Measurements from ENCODE around the gene SLC36A1. TPM values are rescaled to one million over a fixed set of nuclear protein-coding genes. Genes with fewer than 3 reads are reported as not detected.

SLC36A1 gene
- polyA plus RNA-seq, 1 donor (not counting 4 experiments of a cell fraction or from before 2014, with no cell fraction given) = 9.6 TPM

DNA sequence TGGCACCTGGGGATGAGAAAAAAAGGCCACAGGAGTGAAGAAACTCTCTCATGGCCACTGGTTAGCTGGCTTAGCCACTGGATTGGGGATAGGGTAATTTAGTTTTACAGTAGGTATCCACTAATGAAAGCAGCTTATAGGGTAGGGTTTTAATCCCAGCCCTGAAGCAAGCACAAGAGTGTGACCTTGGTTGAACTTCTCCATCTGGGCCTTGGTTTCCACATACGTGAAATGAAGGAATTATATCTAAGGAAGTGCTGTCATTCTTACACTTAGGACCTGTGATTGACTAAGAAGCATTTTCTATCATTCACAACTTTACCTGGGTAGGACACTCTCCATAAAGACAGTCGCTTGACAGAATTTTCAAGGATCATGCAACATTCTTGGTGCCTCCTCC is 94.2 kb downstream of the SLC36A1 start:
- no peak overlapping the region for H3K27ac ChIP-seq (ENCODE audit: control insufficient read depth, insufficient read depth, low read length)
- H3K9me1 ChIP-seq (ENCODE audit: control insufficient read depth, extremely low read depth, insufficient read depth, low read length) = no peaks in the 10 kb centered on the region
- H3K79me2 ChIP-seq (ENCODE audit: control insufficient read depth, insufficient read depth, low read length) = peaks cover 5% of the 10 kb centered on the region
- H3K4me3 ChIP-seq (ENCODE audit: control insufficient read depth in 2 of 3, extremely low read depth in 1 of 3, insufficient read depth in 2 of 3, low read depth in 1 of 3, low read length in 3 of 3) = no peak overlapping the region
- no peaks in the 10 kb centered on the region for H3K27me3 ChIP-seq (ENCODE audit: control insufficient read depth, extremely low read depth, insufficient read depth, low read length)
- DNase-seq (ENCODE audit: low read depth, low spot score) = no peak
- H3K9me3 ChIP-seq (ENCODE audit: control insufficient read depth, low read depth, low read length) = no peaks in the 10 kb centered on the region
- dilution Hi-C loops (cut with MboI; ENCODE audit: extremely low pct_ligation_motif_present, low sequenced_read_pairs) = no loop called here
- H3K4me2 ChIP-seq (ENCODE audit: control insufficient read depth, extremely low read depth, insufficient read depth, low read depth, low read length) = no peak overlapping the region
- H2AFZ ChIP-seq (ENCODE audit: control insufficient read depth, low read length) = no peak overlapping the region
- no peak overlapping the region for H3K9ac ChIP-seq (ENCODE audit: control insufficient read depth, extremely low read depth, insufficient read depth, low read length)
- no peak for FAIRE-seq
- no peaks in the 10 kb centered on the region for H3K4me1 ChIP-seq (ENCODE audit: control insufficient read depth, extremely low read depth, insufficient read depth, low read length)
- peaks cover 55 to 57% of the 10 kb centered on the region in 2 experiments for H3K36me3 ChIP-seq (ENCODE audit: control insufficient read depth in 2 of 2, extremely low read depth in 1 of 2, insufficient read depth in 2 of 2, low read length in 2 of 2)
- no peak for TF ChIP-seq EZH2 (IDR thresholded peaks at IDR 0.05; ENCODE audit: low read length)
- TF ChIP-seq CTCF (optimal IDR thresholded peaks at IDR 0.05 in 1 of 3, IDR thresholded peaks at IDR 0.05 in 1 of 3, conservative IDR thresholded peaks at IDR 0.05 in 1 of 3; ENCODE audit: extremely low read depth in 1 of 3, insufficient read depth in 2 of 3, low read length in 3 of 3) = no peak
- H4K20me1 ChIP-seq (ENCODE audit: control insufficient read depth, extremely low read depth, insufficient read depth, low read length) = no peaks in the 10 kb centered on the region

Small RNAs within 50 kb of the gene (small RNA-seq; reads per million reads assigned to genes)
- gene MIR6499 (ENCODE audit: insufficient read length in 3 of 3, low read depth in 3 of 3, low replicate concordance in 1 of 3) (0.33 to 10.0 (median 3.3) reads per million in 3 experiments), gene RNA5SP197 (ENCODE audit: insufficient read length in 3 of 3, low read depth in 3 of 3, low replicate concordance in 1 of 3) (0 reads per million in 3 experiments)

Other genes with a start within 250 kb of the SLC36A1 start
- gene CCDC69, start 223.5 kb upstream of the SLC36A1 start, polyA plus RNA-seq = 3.5 to 4.5 TPM (median 4.1 TPM) in 3 replicates
- gene GM2A, start 194.4 kb upstream of the SLC36A1 start, polyA plus RNA-seq = 98.5 to 167 TPM (median 117 TPM) in 3 replicates
- gene SLC36A3, start 143.8 kb upstream of the SLC36A1 start, polyA plus RNA-seq = not detected in 3 replicates
- gene SLC36A2, start 100.0 kb upstream of the SLC36A1 start, polyA plus RNA-seq = not detected in 3 replicates
- gene FAT2, start 143.7 kb downstream of the SLC36A1 start, polyA plus RNA-seq = 35.0 to 58.0 TPM (median 51.5 TPM) in 3 replicates
- 289 to 702 TPM (median 397 TPM) in 3 replicates for gene SPARC, start 239.3 kb downstream of the SLC36A1 start, polyA plus RNA-seq